C4-2B (cell line): ENCODE data around the gene ZNF805.

Source experiments
- ZFX ChIP-seq: fragments of 450-650 bp; IDR thresholded peaks from 2 replicates; pipeline ENCODE4 v1.6.1; 2017
- TF ChIP-seq, protein P1 (sequence below): fragments of 450-650 bp; conservative IDR thresholded peaks from 2 replicates; pipeline ENCODE4 v1.5.1; 2017; ENCODE audit warnings: mild to moderate bottlenecking

GRCh38 chr19:57242821-57243220 lies 2.4 kb downstream of the ZNF805 start:
- TF ChIP-seq, protein P1, sequence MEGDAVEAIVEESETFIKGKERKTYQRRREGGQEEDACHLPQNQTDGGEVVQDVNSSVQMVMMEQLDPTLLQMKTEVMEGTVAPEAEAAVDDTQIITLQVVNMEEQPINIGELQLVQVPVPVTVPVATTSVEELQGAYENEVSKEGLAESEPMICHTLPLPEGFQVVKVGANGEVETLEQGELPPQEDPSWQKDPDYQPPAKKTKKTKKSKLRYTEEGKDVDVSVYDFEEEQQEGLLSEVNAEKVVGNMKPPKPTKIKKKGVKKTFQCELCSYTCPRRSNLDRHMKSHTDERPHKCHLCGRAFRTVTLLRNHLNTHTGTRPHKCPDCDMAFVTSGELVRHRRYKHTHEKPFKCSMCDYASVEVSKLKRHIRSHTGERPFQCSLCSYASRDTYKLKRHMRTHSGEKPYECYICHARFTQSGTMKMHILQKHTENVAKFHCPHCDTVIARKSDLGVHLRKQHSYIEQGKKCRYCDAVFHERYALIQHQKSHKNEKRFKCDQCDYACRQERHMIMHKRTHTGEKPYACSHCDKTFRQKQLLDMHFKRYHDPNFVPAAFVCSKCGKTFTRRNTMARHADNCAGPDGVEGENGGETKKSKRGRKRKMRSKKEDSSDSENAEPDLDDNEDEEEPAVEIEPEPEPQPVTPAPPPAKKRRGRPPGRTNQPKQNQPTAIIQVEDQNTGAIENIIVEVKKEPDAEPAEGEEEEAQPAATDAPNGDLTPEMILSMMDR = no peak
- no peak for TF ChIP-seq ZFX
